IPS-NIHi11 (cell line): ENCODE results near the gene RARS1.

Source experiments
- DNase-seq: peaks from one replicate; pipeline ENCODE4 v3.0.0; 2012; ENCODE audit warnings: mixed read lengths, low spot score

The RARS1 gene

GRCh38 chr5:168557389-168557788 lies 71.1 kb downstream of the RARS1 start:
- no peak for DNase-seq

- DNase-seq: no peak
These were observed 76.0 kb downstream of the RARS1 start for GRCh38 chr5:168562279-168562678.

DNA sequence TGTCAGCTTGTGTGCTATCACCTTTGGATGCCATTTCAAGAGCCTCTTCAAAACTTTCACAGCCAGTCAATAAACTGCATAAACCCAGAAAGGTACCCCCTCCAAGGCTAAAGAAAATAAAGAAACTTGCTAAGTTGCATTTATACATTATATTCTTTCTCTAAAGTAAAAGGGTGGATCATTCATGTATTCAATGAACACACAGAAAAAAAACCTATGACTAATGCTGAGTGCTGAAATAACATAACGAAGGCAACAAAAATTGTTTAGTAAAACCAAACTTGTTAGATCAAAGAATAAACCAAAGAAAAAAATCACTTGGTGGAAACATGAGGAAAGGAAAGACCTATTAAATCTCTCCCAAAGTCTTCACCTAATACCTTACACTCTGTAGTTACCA lies 77.7 kb downstream of the RARS1 start:
- no peak for DNase-seq

- no peak for DNase-seq
These were observed 82.5 kb downstream of the RARS1 start for GRCh38 chr5:168568738-168569137.
